GM12801 (cell line): ENCODE results near the gene SYNGR3.

Experiments
- TF ChIP-seq, protein P1 (sequence below): IDR thresholded peaks from one replicate; pipeline ENCODE4 v1.5.1; 2011; ENCODE audit warnings: control low read depth; ENCODE audit not compliant: insufficient read length; ENCODE audit errors: extremely low read depth

The SYNGR3 gene

GRCh38 chr16:2032285-2033056 lies 42.7 kb downstream of the SYNGR3 start:
- TF ChIP-seq, protein P1, sequence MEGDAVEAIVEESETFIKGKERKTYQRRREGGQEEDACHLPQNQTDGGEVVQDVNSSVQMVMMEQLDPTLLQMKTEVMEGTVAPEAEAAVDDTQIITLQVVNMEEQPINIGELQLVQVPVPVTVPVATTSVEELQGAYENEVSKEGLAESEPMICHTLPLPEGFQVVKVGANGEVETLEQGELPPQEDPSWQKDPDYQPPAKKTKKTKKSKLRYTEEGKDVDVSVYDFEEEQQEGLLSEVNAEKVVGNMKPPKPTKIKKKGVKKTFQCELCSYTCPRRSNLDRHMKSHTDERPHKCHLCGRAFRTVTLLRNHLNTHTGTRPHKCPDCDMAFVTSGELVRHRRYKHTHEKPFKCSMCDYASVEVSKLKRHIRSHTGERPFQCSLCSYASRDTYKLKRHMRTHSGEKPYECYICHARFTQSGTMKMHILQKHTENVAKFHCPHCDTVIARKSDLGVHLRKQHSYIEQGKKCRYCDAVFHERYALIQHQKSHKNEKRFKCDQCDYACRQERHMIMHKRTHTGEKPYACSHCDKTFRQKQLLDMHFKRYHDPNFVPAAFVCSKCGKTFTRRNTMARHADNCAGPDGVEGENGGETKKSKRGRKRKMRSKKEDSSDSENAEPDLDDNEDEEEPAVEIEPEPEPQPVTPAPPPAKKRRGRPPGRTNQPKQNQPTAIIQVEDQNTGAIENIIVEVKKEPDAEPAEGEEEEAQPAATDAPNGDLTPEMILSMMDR, result no peak

DNA sequence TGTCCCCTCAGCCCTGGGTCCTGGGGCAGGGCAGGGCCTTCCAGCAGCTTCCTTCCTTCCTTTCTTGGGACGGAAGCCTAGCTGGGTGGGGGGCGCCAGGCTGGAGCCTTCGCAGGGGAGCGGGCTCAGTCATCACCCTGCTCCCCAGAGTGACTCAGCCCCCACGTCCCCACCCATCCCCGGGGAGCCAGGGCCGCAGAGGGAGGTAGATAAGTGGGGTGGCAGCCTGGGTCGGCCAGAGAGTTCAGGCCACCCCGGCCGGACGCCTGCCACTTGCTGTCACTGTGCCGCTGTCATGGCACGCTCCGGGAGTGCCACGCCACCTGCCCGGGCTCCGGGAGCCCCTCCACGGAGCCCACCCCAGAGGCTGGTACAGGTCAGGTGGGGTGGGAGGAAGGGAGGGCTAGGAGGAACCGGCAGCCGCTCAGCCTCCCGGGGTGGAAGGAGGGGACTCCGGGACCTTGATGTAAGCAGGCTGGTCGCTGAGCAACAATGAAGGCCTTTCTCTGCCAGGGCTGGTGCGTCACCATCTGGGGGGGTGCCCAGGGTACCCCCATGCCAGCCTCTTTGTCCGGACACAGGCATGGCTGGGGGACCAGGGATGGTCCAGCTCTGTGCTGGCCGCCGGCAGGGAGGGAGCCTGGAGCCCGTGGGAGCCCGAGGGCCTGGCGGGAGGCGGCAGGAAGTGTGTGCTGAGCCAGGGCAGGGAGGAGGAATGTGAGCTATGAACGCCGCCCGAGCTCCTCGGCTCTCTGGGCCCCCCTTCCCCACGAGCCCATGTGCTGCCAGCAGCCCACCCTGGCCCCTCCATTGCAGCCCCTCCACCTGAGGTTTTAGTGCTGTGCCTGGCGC lies 43.5 kb downstream of the SYNGR3 start:
- TF ChIP-seq, protein P1, result no peak

GRCh38 chr16:2034696-2035430 lies 45.1 kb downstream of the SYNGR3 start:
- TF ChIP-seq, protein P1, result no peak

- TF ChIP-seq, protein P1, result no peak
Measured at GRCh38 chr16:2035431-2036199, 45.8 kb downstream of the SYNGR3 start.

DNA sequence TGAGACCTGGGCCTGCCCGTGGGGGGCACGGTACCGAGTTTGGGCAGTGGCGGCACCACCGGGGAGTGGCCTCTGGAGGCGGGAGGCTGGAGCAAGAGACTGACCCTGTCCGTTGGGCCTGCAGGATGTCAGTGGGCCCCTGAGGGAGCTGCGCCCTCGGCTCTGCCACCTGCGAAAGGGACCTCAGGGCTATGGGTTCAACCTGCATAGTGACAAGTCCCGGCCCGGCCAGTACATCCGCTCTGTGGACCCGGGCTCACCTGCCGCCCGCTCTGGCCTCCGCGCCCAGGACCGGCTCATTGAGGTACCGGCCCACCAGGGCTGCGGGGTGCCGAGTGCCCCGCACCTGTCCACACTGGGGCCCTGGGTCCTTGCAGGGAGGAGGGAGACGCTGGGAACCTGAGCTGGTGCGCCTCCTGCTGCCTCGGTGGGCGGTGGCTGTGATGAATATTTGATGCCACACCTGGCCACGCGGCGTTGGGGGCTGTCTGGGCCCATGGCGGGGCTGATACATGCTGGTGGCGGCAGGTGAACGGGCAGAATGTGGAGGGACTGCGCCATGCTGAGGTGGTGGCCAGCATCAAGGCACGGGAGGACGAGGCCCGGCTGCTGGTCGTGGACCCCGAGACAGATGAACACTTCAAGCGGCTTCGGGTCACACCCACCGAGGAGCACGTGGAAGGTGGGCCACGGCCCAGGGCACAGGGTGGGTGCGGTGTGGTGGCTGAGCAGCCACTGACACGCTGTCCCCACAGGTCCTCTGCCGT lies 46.6 kb downstream of the SYNGR3 start:
- TF ChIP-seq, protein P1, result no peak

- TF ChIP-seq, protein P1, result no peak
Measured at GRCh38 chr16:2037115-2037514, 47.3 kb downstream of the SYNGR3 start.
